ENCODE data around the gene SYNPR. TPM values are rescaled to one million over a fixed set of nuclear protein-coding genes. Genes with fewer than 3 reads are reported as not detected.
A peak's percentile ranks its signal among the peaks of the same experiment; 100 is the strongest.

The SYNPR gene
- total RNA-seq, 1 experiment from 2014 or later = 0.17 TPM

DNA sequence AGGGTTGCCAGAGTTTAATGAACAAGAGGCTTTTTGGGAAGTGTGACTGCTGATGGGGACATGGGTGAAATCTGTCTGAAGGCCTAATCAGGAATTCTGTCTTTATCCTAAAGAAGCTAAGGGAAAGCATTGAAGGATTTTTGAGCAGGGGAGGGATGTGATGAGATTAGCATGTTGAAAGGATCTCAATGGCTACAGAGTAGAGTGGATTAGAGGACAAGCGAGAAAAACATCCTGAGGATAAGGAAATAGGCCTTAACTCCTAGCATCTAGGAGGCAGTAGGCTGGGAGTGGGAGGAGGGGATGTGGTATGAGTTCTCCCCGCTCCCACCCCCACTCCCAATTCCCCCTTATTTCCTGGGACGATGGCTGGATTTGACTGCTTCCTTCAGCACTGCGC, 339.3 kb downstream of the SYNPR start:
- H3K23me2 ChIP-seq (ENCODE audit: insufficient read length, low read depth, low read length, poor library complexity, severe bottlenecking) = no peaks in the 10 kb centered on the region
- no peak overlapping the region for H2BK5ac ChIP-seq (ENCODE audit: insufficient read length, low read length)
- Mint-ChIP-seq H3K4me1 (peaks cover 22 to 30% of the 10 kb centered on the region in 2 experiments), H3K36me3 (ENCODE audit: insufficient read depth in 1 of 3, low read depth in 3 of 3) (no peaks in the 10 kb centered on the region), H3K27ac (peak overlapping the region in 1 of 3 experiments; percentile 72; a peak in 2 of 7 replicates), H3K27me3 (ENCODE audit: low read depth) (no peaks in the 10 kb centered on the region), H3K9me3 (no peaks in the 10 kb centered on the region; a peak in 1 of 5 replicates), H3K4me3 (no peak overlapping the region)
- peaks cover 4% of the 10 kb centered on the region; the same call in 1 of the 2 replicates for H3K4me1 ChIP-seq (ENCODE audit: insufficient read depth, low read length)
- no peak overlapping the region for H4K5ac ChIP-seq (ENCODE audit: insufficient read length, low read depth, low read length)
- no peaks in the 10 kb centered on the region for H3K79me2 ChIP-seq (ENCODE audit: insufficient read depth, low read length)
- no CpG with 5 or more reads among the region's 4 CpGs for WGBS (ENCODE audit: extremely low coverage, insufficient read length, low lambda C conversion rate)
- no peak overlapping the region for H3T11ph ChIP-seq (ENCODE audit: low read length)
- TF ChIP-seq, protein P1, sequence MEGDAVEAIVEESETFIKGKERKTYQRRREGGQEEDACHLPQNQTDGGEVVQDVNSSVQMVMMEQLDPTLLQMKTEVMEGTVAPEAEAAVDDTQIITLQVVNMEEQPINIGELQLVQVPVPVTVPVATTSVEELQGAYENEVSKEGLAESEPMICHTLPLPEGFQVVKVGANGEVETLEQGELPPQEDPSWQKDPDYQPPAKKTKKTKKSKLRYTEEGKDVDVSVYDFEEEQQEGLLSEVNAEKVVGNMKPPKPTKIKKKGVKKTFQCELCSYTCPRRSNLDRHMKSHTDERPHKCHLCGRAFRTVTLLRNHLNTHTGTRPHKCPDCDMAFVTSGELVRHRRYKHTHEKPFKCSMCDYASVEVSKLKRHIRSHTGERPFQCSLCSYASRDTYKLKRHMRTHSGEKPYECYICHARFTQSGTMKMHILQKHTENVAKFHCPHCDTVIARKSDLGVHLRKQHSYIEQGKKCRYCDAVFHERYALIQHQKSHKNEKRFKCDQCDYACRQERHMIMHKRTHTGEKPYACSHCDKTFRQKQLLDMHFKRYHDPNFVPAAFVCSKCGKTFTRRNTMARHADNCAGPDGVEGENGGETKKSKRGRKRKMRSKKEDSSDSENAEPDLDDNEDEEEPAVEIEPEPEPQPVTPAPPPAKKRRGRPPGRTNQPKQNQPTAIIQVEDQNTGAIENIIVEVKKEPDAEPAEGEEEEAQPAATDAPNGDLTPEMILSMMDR (conservative IDR thresholded peaks at IDR 0.05) = no peak
- H2AK5ac ChIP-seq (ENCODE audit: insufficient read length, low read length) = no peak overlapping the region
- no peak overlapping the region for H3K27ac ChIP-seq (ENCODE audit: insufficient read length, low read depth, low read length)
- H3K14ac ChIP-seq (ENCODE audit: insufficient read depth, low read length) = no peak overlapping the region
- H4K91ac ChIP-seq (ENCODE audit: insufficient read length, low read depth, low read length) = no peak overlapping the region
- H3K4ac ChIP-seq (ENCODE audit: low read depth, low read length) = no peak overlapping the region
- no peak overlapping the region for H2AFZ ChIP-seq (ENCODE audit: low read length)
- no peak for DNase-seq
- H3K79me1 ChIP-seq (ENCODE audit: insufficient read depth, low read depth, low read length, poor library complexity, severe bottlenecking) = no peaks in the 10 kb centered on the region
- no peaks in the 10 kb centered on the region for H4K20me1 ChIP-seq (ENCODE audit: control insufficient read depth, insufficient read depth, insufficient read length)
- no peak overlapping the region for H2BK12ac ChIP-seq (ENCODE audit: insufficient read length, low read depth, low read length)
- no peak overlapping the region for H2BK15ac ChIP-seq (ENCODE audit: low read depth, low read length)
- H3K56ac ChIP-seq (ENCODE audit: insufficient read length, low read depth, low read length) = no peak overlapping the region
- H4K8ac ChIP-seq (replicated peaks; ENCODE audit: insufficient read length, low read depth, low read length) = no peak overlapping the region
- H3K18ac ChIP-seq (ENCODE audit: insufficient read length, low read depth, low read length) = no peak overlapping the region
- no peak overlapping the region for H2BK120ac ChIP-seq (ENCODE audit: low read depth, low read length, poor library complexity, severe bottlenecking)
- H3K23ac ChIP-seq (ENCODE audit: insufficient read length, low read depth, low read length) = no peak overlapping the region
- H3K4me2 ChIP-seq (ENCODE audit: insufficient read depth, insufficient read length, low read length) = no peak overlapping the region
- H3K9ac ChIP-seq (ENCODE audit: extremely low read depth, insufficient read length, low read length) = no peak overlapping the region
- H3K9me3 ChIP-seq (ENCODE audit: control insufficient read depth, low read depth, low read length) = no peaks in the 10 kb centered on the region
- no peak overlapping the region for H2BK20ac ChIP-seq (ENCODE audit: low read depth, low read length, poor library complexity, severe bottlenecking)
- no peaks in the 10 kb centered on the region for H3K27me3 ChIP-seq (ENCODE audit: insufficient read depth, low read length)

Measured in H9 (cell line).